ENCODE data around the gene CORO2B. TPM values are rescaled to one million over a fixed set of nuclear protein-coding genes. Genes with fewer than 3 reads are reported as not detected.

Gene CORO2B
- total RNA-seq, 1 experiment from 2014 or later = 0.14 TPM

DNA sequence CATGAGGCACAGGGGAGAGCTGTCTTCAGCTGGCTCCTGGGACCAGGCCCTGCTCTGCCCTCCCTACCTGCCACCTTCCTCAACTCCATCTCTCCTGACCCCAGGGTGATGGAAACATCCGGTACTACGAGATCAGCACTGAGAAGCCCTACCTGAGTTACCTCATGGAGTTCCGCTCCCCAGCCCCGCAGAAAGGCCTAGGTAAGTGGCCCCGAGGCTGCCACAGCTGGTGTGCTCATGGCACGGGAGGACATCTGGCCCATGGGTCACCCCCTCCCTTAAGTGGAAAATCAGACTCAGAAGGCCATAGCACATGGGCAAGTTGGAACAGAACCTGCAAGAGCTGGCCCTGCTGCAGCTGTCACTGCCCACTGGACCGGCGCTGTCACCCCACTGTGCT, 136.3 kb downstream of the CORO2B start:
- DNase-seq = no peak
- Mint-ChIP-seq H3K27ac (ENCODE audit: unreplicated experiment) (no peak overlapping the region), H3K9me3 (ENCODE audit: low read depth, unreplicated experiment) (peaks cover 2% of the 10 kb centered on the region), H3K27me3 (ENCODE audit: unreplicated experiment) (peaks cover 100% of the 10 kb centered on the region), H3K4me3 (ENCODE audit: low read depth, unreplicated experiment) (no peak overlapping the region), H3K4me1 (ENCODE audit: low read depth, unreplicated experiment) (no peaks in the 10 kb centered on the region), H3K36me3 (ENCODE audit: insufficient read depth, unreplicated experiment) (no peaks in the 10 kb centered on the region)
- no TSS peak for BruUV-seq (replicated peaks)
- intact Hi-C loops (cut with micrococcal nuclease; ENCODE audit: unreplicated experiment) = no loop called here
- CTCF ChIA-PET = no interaction called here
- TF ChIP-seq CTCF (IDR thresholded peaks at IDR 0.05; ENCODE audit: unreplicated experiment) = no peak

DNA sequence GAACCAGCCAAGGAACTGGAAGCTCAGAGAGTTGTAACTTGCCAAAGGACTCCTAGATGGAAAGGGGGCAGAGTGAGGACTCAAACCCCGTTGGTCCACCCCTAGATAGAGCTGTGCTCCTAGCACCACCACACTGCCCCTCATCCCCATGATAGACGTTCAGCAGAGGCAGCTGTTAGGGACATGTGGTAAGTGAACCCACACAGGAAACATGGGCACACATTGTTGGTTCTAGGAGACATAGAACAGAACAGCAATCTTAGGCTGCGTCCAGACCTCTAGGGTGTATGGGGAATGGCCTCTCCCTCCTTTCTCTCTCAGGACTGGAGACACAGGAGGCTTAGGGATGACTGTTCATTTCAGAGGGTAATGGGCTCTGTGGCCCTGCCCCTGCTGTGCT, 139.2 kb downstream of the CORO2B start:
- DNase-seq = no peak
- Mint-ChIP-seq H3K27ac (ENCODE audit: unreplicated experiment) (no peak overlapping the region), H3K4me3 (ENCODE audit: low read depth, unreplicated experiment) (no peak overlapping the region), H3K4me1 (ENCODE audit: low read depth, unreplicated experiment) (no peaks in the 10 kb centered on the region), H3K27me3 (ENCODE audit: unreplicated experiment) (peaks cover 94% of the 10 kb centered on the region), H3K36me3 (ENCODE audit: insufficient read depth, unreplicated experiment) (no peaks in the 10 kb centered on the region), H3K9me3 (ENCODE audit: low read depth, unreplicated experiment) (peaks cover 2% of the 10 kb centered on the region)
- BruUV-seq (replicated peaks) = no TSS peak
- CTCF ChIA-PET = no interaction called here
- intact Hi-C loops (cut with micrococcal nuclease; ENCODE audit: unreplicated experiment) = no loop called here
- no peak for TF ChIP-seq CTCF (IDR thresholded peaks at IDR 0.05; ENCODE audit: unreplicated experiment)

DNA sequence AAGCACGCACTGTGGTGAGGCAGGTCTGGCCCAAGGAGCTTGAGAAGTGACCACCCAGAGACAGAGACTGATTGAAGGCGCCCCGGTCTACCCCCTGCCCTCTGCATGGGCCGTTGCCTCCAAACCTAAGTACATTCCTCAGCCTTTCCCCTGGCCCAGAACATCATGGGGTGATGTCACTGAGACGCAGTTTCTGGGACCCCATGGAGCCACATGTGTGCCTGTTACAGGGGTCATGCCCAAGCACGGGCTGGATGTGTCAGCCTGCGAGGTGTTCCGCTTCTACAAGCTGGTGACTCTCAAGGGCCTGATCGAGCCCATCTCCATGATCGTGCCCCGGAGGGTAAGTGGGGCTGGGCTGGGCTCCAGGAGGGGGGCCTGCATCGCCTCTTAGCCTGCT, 139.7 kb downstream of the CORO2B start:
- peaks cover 89% of the 10 kb centered on the region for H3K27me3 Mint-ChIP-seq (ENCODE audit: unreplicated experiment)
- CTCF ChIA-PET = no interaction called here
- no peaks in the 10 kb centered on the region for H3K36me3 Mint-ChIP-seq (ENCODE audit: insufficient read depth, unreplicated experiment)

GRCh38 chr15:68719051-68719450, 140.3 kb downstream of the CORO2B start:
- no peak for DNase-seq
- intact Hi-C loops (cut with micrococcal nuclease; ENCODE audit: unreplicated experiment) = no loop called here
- Mint-ChIP-seq H3K27me3 (ENCODE audit: unreplicated experiment) (peaks cover 83% of the 10 kb centered on the region), H3K4me3 (ENCODE audit: low read depth, unreplicated experiment) (no peak overlapping the region), H3K4me1 (ENCODE audit: low read depth, unreplicated experiment) (no peaks in the 10 kb centered on the region), H3K36me3 (ENCODE audit: insufficient read depth, unreplicated experiment) (no peaks in the 10 kb centered on the region), H3K27ac (ENCODE audit: unreplicated experiment) (no peak overlapping the region), H3K9me3 (ENCODE audit: low read depth, unreplicated experiment) (peaks cover 2% of the 10 kb centered on the region)
- BruUV-seq (replicated peaks) = no TSS peak
- CTCF ChIA-PET = no interaction called here
- no peak for TF ChIP-seq CTCF (IDR thresholded peaks at IDR 0.05; ENCODE audit: unreplicated experiment)

More for the DNA sequence above, 139.7 kb downstream of the CORO2B start:
- no peak for TF ChIP-seq CTCF (IDR thresholded peaks at IDR 0.05; ENCODE audit: unreplicated experiment)
- DNase-seq = no peak
- intact Hi-C loops (cut with micrococcal nuclease; ENCODE audit: unreplicated experiment) = no loop called here
- Mint-ChIP-seq H3K27ac (ENCODE audit: unreplicated experiment) (no peak overlapping the region), H3K4me3 (ENCODE audit: low read depth, unreplicated experiment) (no peak overlapping the region), H3K9me3 (ENCODE audit: low read depth, unreplicated experiment) (peaks cover 2% of the 10 kb centered on the region), H3K4me1 (ENCODE audit: low read depth, unreplicated experiment) (no peaks in the 10 kb centered on the region)
- no TSS peak for BruUV-seq (replicated peaks)

Data from Calu3 (cell line).